HL-60 (cell line): ENCODE data around the gene FGFR4.

Source experiments
- DNase-seq, 2 experiments: peaks; one replicate each; pipeline ENCODE4 v3.0.0-alpha.2; 2010 to 2020; ENCODE audit warnings: low read depth in 1 of 2, low spot score in 1 of 2
- H3K27ac ChIP-seq: fragments of 250-450 bp; sonication (Bioruptor Pico); replicated peaks from 2 replicates; pipeline ENCODE4 v1.5.1; 2020; ENCODE audit warnings: mild to moderate bottlenecking, moderate library complexity
- H3K27me3 ChIP-seq: fragments of 250-450 bp; sonication (Bioruptor Pico); 2 replicates; pipeline ENCODE4 v1.5.1; 2021; ENCODE audit warnings: mild to moderate bottlenecking, moderate library complexity; ENCODE audit not compliant: insufficient read depth, poor library complexity, severe bottlenecking
- H3K4me3 ChIP-seq: replicated peaks from 2 replicates; pipeline ENCODE4 v1.5.1; 2011; ENCODE audit warnings: mild to moderate bottlenecking, control low read depth, low read length; ENCODE audit not compliant: insufficient read depth
- POLR2AphosphoS5 ChIP-seq: IDR thresholded peaks from 2 replicates; pipeline ENCODE4 v1.6.1; 2012; ENCODE audit warnings: low read depth
- REST ChIP-seq: IDR thresholded peaks from 2 replicates; pipeline ENCODE4 v1.6.1; 2012; ENCODE audit warnings: low read depth; ENCODE audit not compliant: insufficient replicate concordance

Gene FGFR4

GRCh38 chr5:177146891-177147638 is 60.4 kb downstream of the FGFR4 start:
- no peak for TF ChIP-seq POLR2AphosphoS5
- TF ChIP-seq REST, result no peak
- H3K27ac ChIP-seq, result no peak overlapping the region
- H3K4me3 ChIP-seq, result no peak overlapping the region
- no peaks in the 10 kb centered on the region for H3K27me3 ChIP-seq
- no peak for DNase-seq
